HFF-Myc (cell line): ENCODE results near the gene OBI1.
A peak's percentile ranks its signal among the peaks of the same experiment; 100 is the strongest.

Experiments
- DNase-seq: peaks from one replicate; pipeline ENCODE4 v3.0.0-alpha.2; 2011; ENCODE audit warnings: low read depth; ENCODE audit errors: extremely low read depth
- H3K4me3 ChIP-seq: replicated peaks from 2 replicates; pipeline ENCODE4 v1.5.1; 2011; ENCODE audit warnings: low read depth, mild to moderate bottlenecking, control low read depth, low read length
- TF ChIP-seq, protein P1 (sequence below): IDR thresholded peaks from 2 replicates; pipeline ENCODE4 v1.5.1; 2012; ENCODE audit warnings: mild to moderate bottlenecking, low read depth, low read length, control low read depth; ENCODE audit errors: missing control alignments

Gene OBI1

DNA sequence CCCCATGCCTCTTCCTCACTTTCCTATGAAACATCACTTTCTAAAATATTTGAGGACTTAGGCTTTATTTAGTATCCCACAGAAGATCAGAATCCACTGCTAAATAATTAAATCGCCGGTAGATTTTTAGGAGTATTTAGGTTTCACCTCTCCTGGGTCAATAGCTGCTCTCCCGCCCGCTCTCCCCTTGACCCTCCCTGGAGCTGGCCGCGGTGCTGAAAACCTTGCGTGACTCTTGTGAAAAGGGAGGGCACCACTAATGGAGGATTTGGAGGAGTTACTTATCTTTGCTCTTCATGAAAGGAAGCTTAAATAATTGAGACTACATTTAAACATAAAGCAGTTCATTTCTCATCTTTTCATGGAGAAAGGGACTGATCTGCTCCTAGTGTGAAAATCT lies 69.7 kb downstream of the OBI1 start:
- DNase-seq: no peak
- TF ChIP-seq, protein P1, sequence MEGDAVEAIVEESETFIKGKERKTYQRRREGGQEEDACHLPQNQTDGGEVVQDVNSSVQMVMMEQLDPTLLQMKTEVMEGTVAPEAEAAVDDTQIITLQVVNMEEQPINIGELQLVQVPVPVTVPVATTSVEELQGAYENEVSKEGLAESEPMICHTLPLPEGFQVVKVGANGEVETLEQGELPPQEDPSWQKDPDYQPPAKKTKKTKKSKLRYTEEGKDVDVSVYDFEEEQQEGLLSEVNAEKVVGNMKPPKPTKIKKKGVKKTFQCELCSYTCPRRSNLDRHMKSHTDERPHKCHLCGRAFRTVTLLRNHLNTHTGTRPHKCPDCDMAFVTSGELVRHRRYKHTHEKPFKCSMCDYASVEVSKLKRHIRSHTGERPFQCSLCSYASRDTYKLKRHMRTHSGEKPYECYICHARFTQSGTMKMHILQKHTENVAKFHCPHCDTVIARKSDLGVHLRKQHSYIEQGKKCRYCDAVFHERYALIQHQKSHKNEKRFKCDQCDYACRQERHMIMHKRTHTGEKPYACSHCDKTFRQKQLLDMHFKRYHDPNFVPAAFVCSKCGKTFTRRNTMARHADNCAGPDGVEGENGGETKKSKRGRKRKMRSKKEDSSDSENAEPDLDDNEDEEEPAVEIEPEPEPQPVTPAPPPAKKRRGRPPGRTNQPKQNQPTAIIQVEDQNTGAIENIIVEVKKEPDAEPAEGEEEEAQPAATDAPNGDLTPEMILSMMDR: no peak
- H3K4me3 ChIP-seq: no peak overlapping the region

DNA sequence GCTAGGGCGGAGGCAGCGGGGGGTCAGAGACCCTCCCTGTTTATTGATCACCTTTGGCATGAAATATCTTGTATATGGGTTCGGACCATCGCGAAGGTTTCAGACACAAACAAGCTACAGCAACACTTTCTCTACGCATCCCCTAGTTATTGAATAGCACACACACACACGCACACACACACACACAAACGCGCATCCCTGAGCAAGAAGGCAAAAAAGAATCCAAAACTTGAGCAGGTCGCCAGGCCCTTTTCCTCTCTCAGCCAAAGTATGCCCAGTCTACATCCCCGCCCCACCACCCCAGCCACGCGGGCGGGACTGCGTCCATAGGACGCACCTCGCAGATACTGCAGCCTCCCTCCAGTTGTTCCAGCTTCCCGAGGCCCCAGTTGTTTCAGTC lies 71.6 kb downstream of the OBI1 start:
- no peak for DNase-seq
- H3K4me3 ChIP-seq: no peak overlapping the region
- TF ChIP-seq, protein P1: no peak

DNA sequence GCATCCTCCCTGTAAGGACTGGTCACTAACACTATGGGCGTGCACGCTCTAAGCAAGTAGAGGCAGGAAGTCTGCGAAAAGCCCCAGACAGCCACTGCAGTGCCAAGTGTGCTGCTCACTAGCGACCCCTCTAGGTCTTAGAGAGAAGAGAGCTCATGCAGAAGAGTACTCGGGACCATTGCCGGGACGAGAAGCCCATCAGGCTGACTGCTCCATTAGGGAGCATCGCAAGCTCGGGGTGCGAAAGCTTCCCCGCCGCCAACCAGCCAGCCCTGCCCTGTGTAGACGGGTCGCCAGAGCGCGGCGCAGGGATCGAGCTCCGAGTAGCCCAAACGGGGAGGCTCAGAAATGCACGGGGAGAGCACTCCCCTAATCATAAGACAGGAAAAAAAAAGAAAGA lies 72.2 kb downstream of the OBI1 start:
- no peak overlapping the region for H3K4me3 ChIP-seq
- TF ChIP-seq, protein P1: peak; percentile 50
- no peak for DNase-seq

DNA sequence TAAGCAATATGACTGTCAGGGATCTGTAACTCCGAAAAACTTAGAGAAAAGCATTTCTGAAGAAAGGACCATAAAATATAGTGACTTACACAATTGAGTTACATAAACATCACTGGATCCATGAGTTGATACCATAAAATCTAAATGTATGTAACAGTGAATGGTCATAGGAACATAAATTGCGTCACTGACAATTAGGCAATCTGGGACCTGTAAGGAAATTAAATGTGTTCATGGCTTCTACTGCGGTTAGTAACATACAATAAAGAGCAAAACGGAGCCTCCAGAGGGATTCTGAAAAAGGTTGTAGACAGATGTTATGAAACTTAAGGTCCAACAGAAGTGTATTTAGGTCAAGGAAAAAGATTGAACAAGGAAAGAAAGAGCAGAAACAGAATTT lies 82.7 kb downstream of the OBI1 start:
- H3K4me3 ChIP-seq: no peak overlapping the region
- TF ChIP-seq, protein P1: no peak

DNA sequence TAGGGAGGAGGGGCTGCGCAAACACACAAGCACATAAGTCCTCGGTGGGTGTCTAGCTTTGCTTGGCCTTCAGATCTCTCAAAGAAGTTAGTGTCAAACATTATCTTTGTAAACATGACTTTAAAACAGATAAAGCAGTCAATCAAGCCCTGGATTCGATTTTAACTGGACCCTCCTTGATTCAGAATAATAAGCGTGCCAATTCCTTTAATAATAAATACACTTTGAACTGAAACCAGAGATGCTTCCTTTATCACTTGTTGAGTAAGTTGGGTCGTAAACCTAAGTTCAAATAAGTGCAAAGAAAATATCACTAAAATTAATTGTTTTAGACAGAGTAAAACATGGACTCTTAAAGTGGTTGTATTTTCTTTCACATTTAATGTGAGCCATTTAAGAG lies 86.5 kb downstream of the OBI1 start:
- DNase-seq: no peak
- H3K4me3 ChIP-seq: no peak overlapping the region
- TF ChIP-seq, protein P1: no peak

More for the DNA sequence above, 82.7 kb downstream of the OBI1 start:
- no peak for DNase-seq

DNA sequence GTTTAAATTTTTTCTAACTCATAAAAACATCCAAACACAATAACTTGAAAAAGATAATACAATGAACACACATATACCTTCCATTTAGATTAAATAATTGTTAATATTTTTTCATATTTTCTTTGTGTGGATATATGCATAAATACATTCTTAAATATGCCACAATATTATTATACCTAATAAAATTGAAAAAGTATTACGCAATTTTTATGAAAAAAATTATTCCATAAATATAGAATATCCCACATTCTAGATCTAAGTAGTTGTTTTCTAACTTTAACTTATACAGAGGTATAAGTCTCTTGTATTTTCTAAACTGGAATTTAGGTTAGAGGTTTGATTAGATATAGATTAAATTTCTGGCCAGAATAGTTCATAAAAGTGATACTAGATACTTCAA lies 89.9 kb downstream of the OBI1 start:
- H3K4me3 ChIP-seq: no peak overlapping the region
- TF ChIP-seq, protein P1: no peak
- DNase-seq: no peak

DNA sequence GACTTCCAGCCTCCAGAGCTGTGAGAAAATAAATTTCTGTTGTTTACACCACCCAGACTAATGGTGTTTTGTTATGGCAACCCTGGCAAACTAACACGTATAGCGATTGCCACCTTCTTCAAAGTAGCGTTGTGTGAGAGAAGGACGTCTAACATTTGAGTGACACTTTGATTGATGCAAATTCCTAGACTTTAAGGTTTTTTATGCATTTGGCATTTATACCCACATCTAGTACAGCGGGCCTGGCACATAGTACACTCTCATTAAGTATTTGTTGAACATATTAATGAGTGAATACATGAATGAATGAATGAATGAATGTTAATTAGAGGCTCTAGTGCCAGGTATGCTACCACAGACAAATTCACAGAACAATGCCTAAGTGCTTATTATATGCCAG lies 92.3 kb downstream of the OBI1 start:
- TF ChIP-seq, protein P1: no peak
- no peak for DNase-seq
- H3K4me3 ChIP-seq: no peak overlapping the region
